Mammary microvascular endothelial cell (primary cell): ENCODE data around the gene MZB1. TPM values are rescaled to one million over a fixed set of nuclear protein-coding genes. Genes with fewer than 3 reads are reported as not detected.

Source experiments
- total RNA-seq: library from RNA; depleted of rRNA; stranded (reverse); fragments of >200 nt; gene quantifications from 2 replicates; pipeline ENCODE4 v1.2.3, GENCODE V29; 2015

The MZB1 gene, protein sequence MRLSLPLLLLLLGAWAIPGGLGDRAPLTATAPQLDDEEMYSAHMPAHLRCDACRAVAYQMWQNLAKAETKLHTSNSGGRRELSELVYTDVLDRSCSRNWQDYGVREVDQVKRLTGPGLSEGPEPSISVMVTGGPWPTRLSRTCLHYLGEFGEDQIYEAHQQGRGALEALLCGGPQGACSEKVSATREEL
- total RNA-seq: not detected in 2 replicates

DNA sequence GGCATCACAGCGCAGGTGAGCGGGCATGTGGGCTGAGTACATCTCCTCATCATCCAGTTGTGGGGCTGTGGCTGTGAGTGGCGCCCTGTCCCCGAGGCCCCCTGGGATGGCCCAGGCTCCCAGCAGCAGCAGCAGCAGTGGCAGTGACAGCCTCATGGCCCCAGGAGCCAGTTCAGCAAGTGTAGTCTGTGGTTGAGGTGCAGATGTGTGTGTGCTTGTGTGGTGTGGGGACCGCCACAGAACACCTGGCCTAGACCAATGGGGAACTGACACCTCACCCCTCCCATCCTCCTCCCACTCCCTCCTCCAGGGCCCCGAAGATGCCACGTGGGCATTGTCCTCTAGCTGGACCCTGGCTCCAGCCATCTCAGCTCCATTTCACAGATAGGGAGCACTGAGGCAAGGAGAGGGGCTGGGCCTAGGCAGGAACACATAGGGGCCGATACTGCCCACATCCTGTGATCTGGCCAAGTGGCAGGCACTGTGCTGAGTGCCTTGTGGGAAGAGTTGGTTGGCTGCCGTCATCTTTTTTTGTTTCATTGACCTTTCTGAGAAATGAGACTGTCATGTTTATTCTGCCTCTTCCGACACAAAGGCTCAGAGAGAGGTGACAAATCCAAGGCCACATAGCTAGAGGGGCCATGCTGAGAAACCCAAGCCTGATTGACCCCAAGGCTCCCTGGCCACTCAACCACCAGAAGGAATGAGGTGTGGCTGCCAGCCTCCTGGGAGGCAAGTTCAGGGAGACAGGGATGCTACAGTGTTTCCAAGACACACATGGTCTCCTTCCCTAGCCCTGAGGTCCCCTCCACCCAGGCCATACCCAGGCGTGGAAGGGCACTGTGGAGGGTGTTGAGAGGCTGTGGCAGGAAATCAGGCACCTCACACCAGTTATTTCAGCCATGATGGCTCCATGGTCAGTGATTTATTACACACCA lies at the start of gene MZB1:
Gene MZB1, minus strand, starts transcription at position 213 of the 938 bp plus-strand sequence. Its CDS starts 57 bp downstream, at position 156.

DNA sequence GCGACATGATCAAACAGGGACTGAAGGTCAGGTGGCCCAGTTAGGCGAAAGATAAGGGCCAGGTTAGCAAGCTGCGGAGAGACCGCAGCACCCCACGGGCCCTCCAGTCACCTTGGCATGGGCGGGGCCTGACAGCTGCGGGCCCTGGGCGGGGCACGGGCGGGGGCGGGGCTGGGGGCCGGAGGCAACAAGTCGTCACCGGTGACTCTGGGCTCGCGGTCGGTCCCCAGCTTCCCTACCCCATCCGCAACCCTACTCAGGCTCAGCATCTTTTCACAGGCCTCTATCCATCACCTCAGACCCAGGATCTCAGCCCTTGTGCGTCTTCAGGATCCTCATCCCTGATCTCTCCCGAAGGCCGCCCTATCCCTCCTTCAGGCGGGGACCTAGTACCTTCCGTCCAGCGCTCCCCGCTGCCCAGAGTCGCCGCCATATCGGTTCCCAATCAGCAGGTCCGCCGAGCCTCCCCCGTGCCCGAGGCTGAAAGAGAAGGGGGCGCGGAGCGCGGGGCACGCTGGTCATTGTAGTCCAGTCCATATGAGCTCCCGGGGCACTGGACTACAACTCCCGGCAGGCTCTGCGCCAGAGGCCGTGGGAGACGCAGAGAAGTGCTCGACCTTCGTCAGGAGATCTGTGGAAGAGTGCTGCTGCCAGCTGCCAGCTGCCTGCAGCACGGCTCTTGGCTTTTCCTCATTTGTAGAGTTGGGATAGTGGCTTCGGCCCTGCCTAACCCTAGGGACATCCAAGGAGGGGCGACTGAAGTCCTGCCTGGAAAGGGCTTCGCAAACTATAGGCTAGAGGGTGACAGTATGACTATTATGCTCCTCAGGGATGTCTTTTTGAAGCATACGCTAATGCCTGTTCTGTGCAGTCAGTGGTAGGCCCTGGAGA lies 49.5 kb upstream of the MZB1 start, which contains the start of gene DNAJC18:
Gene DNAJC18, minus strand, starts transcription at position 513 of the 891 bp plus-strand sequence. Its CDS starts 80 bp downstream, at position 433.

GRCh38 chr5:139403787-139404483 lies 14.2 kb upstream of the MZB1 start, which contains the start of gene SPATA24:
TSS of gene SPATA24 (minus strand) at chr5:139404089. CDS start at chr5:139404060, 29 bp downstream.

GRCh38 chr5:139394654-139395566 lies 5.2 kb upstream of the MZB1 start, which contains the start of gene PROB1:
TSS of gene PROB1 (minus strand) at chr5:139395104. CDS start at chr5:139395081, 23 bp downstream.

DNA sequence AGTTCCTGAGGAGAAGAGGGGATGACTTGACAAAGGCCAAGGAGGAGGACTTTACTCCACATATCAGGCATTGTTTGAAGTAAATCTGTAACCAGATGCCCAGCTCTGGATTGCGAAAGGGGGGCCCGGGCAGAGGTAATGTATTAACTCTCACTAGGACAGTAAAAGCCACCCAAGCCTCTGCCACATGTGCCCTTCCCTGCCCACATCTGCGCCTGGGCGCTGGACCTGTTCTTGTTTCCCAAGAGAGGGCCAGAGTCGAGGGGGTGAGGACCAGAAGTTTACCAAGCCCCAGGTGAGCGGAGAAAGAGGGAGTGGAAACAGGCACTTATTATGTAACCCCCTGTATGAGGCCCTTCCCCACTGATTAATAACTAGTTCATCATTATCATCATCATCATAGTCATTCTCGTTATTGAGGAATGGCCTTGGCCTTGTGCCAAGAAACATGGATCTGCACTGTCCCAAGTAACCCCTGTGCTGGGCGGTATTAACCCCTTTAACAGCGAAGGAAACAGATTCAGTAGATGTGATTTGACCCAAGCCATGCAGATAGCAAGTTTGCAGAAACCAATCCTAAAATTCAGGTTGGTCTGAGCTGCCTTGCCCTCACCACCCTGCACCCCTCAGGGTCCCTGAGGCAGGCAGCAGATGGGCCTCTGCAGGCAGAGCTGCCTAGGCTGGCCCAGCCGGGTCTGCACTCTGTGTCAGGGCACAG lies 6.3 kb downstream of the MZB1 start, which contains the start of gene SLC23A1:
Gene SLC23A1, minus strand, starts transcription at position 23 of the 718 bp plus-strand sequence. CDS start 44 bp downstream, outside the sequence.

DNA sequence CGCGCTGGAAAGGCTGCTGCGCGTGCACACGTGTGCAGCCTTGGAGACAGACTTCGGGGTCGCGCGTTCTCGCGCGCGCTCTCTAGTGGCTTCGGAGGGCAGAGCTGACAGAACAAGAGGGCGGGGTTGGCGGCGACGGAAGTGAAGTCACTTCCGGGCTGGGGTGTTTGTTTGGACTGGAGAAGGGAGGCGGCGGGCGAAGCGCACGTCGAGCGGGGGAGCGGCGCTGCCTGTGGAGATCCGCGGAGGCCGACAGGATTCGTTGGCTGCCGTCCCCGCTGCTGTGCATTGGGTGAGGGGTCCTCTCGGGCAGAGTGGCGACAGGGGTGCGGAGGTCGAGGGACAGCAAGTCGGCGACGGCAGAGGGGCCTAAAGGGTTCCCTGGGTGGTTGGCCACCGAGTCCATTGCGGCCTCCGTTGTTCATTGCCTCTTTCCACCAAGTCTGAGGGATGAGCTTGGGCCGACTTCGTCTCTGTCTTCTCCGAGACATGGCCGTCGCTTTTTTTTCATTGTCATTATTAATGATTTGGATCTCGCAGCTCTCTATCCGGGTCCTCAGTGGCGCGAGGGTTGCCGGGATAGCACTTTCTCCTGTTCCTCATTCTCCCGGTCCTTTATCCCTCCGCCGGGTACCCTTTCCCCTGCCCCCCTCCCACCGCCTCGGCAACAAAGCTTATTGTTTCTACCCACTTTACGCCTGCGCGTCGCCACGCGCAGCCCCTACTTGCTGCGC lies 47.9 kb downstream of the MZB1 start, which contains the start of gene PAIP2:
Gene PAIP2, plus strand, starts transcription at position 166 of the 734 bp plus-strand sequence. CDS start 21,931 bp downstream, outside the sequence.

Other genes with a start within 250 kb of the MZB1 start
- gene SIL1, start 191.5 kb downstream of the MZB1 start, total RNA-seq: 34.6 and 40.0 TPM in 2 replicates
- 170 and 174 TPM in 2 replicates for gene MATR3, start 96.2 kb downstream of the MZB1 start, total RNA-seq
- 38.3 and 51.0 TPM in 2 replicates for gene PAIP2, start 48.1 kb downstream of the MZB1 start, total RNA-seq
- not detected in 2 replicates for gene SLC23A1, start 6.6 kb downstream of the MZB1 start, total RNA-seq
- gene PROB1, start 5.2 kb upstream of the MZB1 start, total RNA-seq: 2.5 and 3.6 TPM in 2 replicates
- gene SPATA24, start 14.2 kb upstream of the MZB1 start, total RNA-seq: 4.6 and 7.8 TPM in 2 replicates
- gene DNAJC18, start 49.6 kb upstream of the MZB1 start, total RNA-seq: 3.6 and 3.7 TPM in 2 replicates
- gene ECSCR, start 72.8 kb upstream of the MZB1 start, total RNA-seq: 547 and 613 TPM in 2 replicates
- not detected in 2 replicates for gene SMIM33, start 81.1 kb upstream of the MZB1 start, total RNA-seq
- 82.1 and 120 TPM in 2 replicates for gene STING1, start 92.8 kb upstream of the MZB1 start, total RNA-seq
- 101 and 110 TPM in 2 replicates for gene UBE2D2, start 171.4 kb upstream of the MZB1 start, total RNA-seq